A673 (cell line): ENCODE measurements around the gene ZNF432. TPM values are rescaled to one million over a fixed set of nuclear protein-coding genes. Genes with fewer than 3 reads are reported as not detected.
"Not testable (repeated sequence)": the region's sequence is repeated elsewhere in the genome, so short reads cannot be mapped to it uniquely, and the experiment has no call there.

Experiments used
- Bru-seq: library from RNA; stranded (reverse); fragments of 400-500 nt; gene quantifications from one replicate; lab custom pipeline; 2021; lab: Mats Ljungman, UMichigan
- BruChase-seq, 2 experiments: library from RNA; stranded (reverse); fragments of 400-500 nt; gene quantifications; one replicate each; lab custom pipeline; 2021; lab: Mats Ljungman, UMichigan
- BruUV-seq: library from RNA; stranded (reverse); fragments of 400-500 nt; replicated peaks from 2 replicates; lab custom pipeline; 2021; lab: Mats Ljungman, UMichigan
- CTCF ChIA-PET: fragments of 300-600 bp; sonication (Branson Sonifier 250); formaldehyde crosslinking; loops from one replicate; lab custom pipeline; 2022; ENCODE audit warnings: antibody characterized with exemption; lab: Charles Lee
- POLR2A ChIA-PET: fragments of 300-600 bp; sonication (Branson Sonifier 250); formaldehyde crosslinking; loops from one replicate; lab custom pipeline; 2022; ENCODE audit warnings: antibody characterized with exemption; ENCODE audit not compliant: low non-redundant PET; lab: Charles Lee
- DNase-seq: peaks from one replicate; pipeline ENCODE4 v3.0.0-alpha.2; 2015; ENCODE audit warnings: low spot score
- H3K27ac ChIP-seq: fragments of 200-600 bp; sonication (generic); 2 replicates; pipeline ENCODE4 v1.5.1; 2016; ENCODE audit warnings: mixed run types, low read depth, mild to moderate bottlenecking, mixed read lengths, antibody characterized with exemption, low read length; ENCODE audit not compliant: poor library complexity, severe bottlenecking
- H3K27me3 ChIP-seq: fragments of 200-600 bp; sonication (generic); replicated peaks from 2 replicates; pipeline ENCODE4 v1.6.1; 2017; ENCODE audit warnings: mixed run types, low read depth, mild to moderate bottlenecking, mixed read lengths, antibody characterized with exemption, low read length; ENCODE audit not compliant: insufficient read depth, poor library complexity
- H3K36me3 ChIP-seq: fragments of 200-600 bp; sonication (generic); 2 replicates; pipeline ENCODE4 v1.6.1; 2016; ENCODE audit warnings: mixed run types, mild to moderate bottlenecking, mixed read lengths, antibody characterized with exemption, low read length; ENCODE audit not compliant: insufficient read depth, poor library complexity, severe bottlenecking
- H3K4me1 ChIP-seq: fragments of 200-600 bp; sonication (generic); 2 replicates; pipeline ENCODE4 v1.6.1; 2017; ENCODE audit warnings: mixed run types, mild to moderate bottlenecking, mixed read lengths, antibody characterized with exemption, low read length; ENCODE audit not compliant: insufficient read depth, poor library complexity, severe bottlenecking
- H3K4me3 ChIP-seq: fragments of 200-600 bp; sonication (generic); 2 replicates; pipeline ENCODE4 v1.5.1; 2016; ENCODE audit warnings: low read depth, mixed run types, mild to moderate bottlenecking, mixed read lengths, low read length; ENCODE audit not compliant: poor library complexity, severe bottlenecking
- H3K9me3 ChIP-seq: fragments of 200-600 bp; sonication (generic); 2 replicates; pipeline ENCODE4 v1.6.1; 2016; ENCODE audit warnings: mixed run types, low read depth, mild to moderate bottlenecking, mixed read lengths, antibody characterized with exemption, low read length; ENCODE audit not compliant: poor library complexity, severe bottlenecking
- EZH2 ChIP-seq: fragments of 200-600 bp; sonication (generic); IDR thresholded peaks from 2 replicates; pipeline ENCODE4 v1.6.1; 2017; ENCODE audit warnings: borderline replicate concordance, low read depth, mild to moderate bottlenecking, mixed read lengths, antibody characterized with exemption, low read length; ENCODE audit not compliant: poor library complexity, severe bottlenecking
- intact Hi-C: fragments of 100-400 bp; cut with micrococcal nuclease; formaldehyde crosslinking; loops from one replicate; pipeline ENCODE4 v1.10.0; 2022; ENCODE audit not compliant: unreplicated experiment
- long read RNA-seq: library from polyadenylated mRNA; stranded (forward); transcript quantifications from one replicate; pipeline ENCODE4 v2.0.0, GENCODE V29; 2022
- total RNA-seq: library from RNA; stranded (reverse); gene quantifications from 2 replicates; pipeline ENCODE4 v1.2.3, GENCODE V29; 2021
- TF ChIP-seq, protein P1 (sequence below): fragments of 300-800, 200-600 bp; sonication (generic); conservative IDR thresholded peaks from 2 replicates; pipeline ENCODE4 v1.5.1; 2017; ENCODE audit warnings: low read depth, mild to moderate bottlenecking, antibody characterized with exemption, low read length, moderate library complexity, mixed read lengths

The ZNF432 gene
- total RNA-seq (12.6 and 13.2 TPM in 2 replicates), Bru-seq, nascent RNA (percentile 73 among the genes with signal in this experiment), BruChase-seq, experiment 1, labeled RNA remaining after a 2-hour chase (percentile 77 among the genes with signal in this experiment), BruChase-seq, experiment 2, labeled RNA remaining after a 6-hour chase (percentile 65 among the genes with signal in this experiment)
- long read RNA-seq, partial matches to known transcripts, result 1 of 6 reads
- long read RNA-seq, other reads (novel, unspliced or antisense), result 3 of 6 reads

DNA sequence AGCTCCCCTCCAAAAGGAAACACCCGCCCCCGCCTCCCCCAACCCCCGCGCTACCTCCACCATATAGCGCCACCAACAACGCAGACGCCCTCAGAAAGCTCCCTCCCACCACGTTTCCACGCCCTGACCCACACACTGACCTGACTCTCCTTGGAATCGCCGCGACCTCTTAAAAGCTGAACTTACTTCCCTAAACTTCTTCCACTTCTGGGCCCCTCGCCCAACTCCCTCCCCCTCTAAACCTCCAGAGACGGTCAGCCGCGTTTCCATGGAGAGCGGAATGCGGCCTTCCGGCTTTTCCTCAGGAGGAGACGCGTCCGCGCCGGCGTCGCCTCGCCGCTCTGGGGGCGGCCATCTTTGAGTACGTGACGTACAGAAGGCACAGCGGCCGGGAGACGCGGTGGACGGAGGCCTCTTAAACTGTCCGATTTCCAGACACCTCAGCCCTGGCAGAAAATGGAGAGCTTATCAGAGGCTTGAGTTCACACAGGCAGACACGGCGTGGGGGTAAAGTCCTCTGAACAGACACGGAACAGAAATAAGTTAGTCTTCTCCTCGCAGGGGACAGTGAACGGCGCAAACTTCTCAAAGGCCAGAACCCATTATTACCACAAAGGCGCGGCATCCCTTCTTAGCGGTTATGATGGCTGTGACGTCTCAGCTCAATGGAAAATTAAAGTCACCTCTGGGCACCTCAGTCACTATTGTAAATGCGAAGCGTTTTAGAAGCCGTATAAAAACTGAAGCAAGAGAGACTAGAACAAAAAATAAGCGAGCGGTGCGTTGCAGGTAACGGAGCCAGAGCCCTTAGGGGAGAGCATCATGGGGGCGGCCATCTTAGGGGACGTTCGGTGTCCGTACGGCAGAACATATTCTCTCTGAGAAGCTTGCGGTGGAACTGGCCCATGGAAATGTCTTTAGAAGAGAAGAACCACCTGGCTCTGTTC is at the start of gene ZNF432:
ZNF432 (minus strand) TSS at position 284 of the 947 bp plus-strand sequence. CDS start 1,970 bp downstream, outside the sequence.
- POLR2A ChIA-PET, result interaction anchor here (0.5 to 0.6 kb wide), 3 partner anchors 90 to 1117 kb away, joined by 3 to 8 read pairs (median 4); no protein-coding TSS in a partner anchor
- H3K4me3 ChIP-seq, result peak within 1 kb of the TSS; percentile 55
- H3K36me3 ChIP-seq, result peaks cover 32% of the 10 kb centered on the region
- peak; percentile 95 for DNase-seq
- CTCF ChIA-PET, result no interaction called here
- H3K27me3 ChIP-seq, result no peaks in the 10 kb centered on the region
- TSS peak; percentile 93 for BruUV-seq
- no peaks in the 10 kb centered on the region for H3K4me1 ChIP-seq
- intact Hi-C loops, result loop anchor here (2.0 kb wide), 1 partner anchor 20 kb away; the partner anchor contains the start of gene ZNF614
- peaks cover 32% of the 10 kb centered on the region for H3K9me3 ChIP-seq
- TF ChIP-seq, protein P1, sequence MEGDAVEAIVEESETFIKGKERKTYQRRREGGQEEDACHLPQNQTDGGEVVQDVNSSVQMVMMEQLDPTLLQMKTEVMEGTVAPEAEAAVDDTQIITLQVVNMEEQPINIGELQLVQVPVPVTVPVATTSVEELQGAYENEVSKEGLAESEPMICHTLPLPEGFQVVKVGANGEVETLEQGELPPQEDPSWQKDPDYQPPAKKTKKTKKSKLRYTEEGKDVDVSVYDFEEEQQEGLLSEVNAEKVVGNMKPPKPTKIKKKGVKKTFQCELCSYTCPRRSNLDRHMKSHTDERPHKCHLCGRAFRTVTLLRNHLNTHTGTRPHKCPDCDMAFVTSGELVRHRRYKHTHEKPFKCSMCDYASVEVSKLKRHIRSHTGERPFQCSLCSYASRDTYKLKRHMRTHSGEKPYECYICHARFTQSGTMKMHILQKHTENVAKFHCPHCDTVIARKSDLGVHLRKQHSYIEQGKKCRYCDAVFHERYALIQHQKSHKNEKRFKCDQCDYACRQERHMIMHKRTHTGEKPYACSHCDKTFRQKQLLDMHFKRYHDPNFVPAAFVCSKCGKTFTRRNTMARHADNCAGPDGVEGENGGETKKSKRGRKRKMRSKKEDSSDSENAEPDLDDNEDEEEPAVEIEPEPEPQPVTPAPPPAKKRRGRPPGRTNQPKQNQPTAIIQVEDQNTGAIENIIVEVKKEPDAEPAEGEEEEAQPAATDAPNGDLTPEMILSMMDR, result no peak
- TF ChIP-seq EZH2, result no peak
- peak within 1 kb of the TSS; percentile 92 for H3K27ac ChIP-seq

DNA sequence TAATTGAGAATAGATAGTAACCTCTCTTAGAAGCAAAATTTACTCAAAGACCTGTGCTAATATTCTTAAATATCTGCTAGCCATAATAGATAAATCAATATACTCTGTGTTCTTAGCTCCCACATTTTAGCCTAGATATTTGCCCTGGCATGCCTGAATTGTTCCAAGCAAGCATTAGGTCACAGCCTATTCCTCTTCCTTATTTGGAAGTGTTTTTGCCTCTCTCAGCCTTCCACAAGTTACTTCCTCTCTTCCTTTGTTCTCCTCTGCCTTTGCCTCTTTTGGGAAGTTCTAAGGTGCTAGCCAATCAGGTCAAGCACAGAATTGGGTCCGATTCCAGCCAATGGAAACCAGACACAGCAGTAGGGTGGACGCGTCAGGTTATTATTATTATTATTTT is 47.8 kb upstream of the ZNF432 start:
- peak overlapping the region; percentile 80 for H3K4me3 ChIP-seq

DNA sequence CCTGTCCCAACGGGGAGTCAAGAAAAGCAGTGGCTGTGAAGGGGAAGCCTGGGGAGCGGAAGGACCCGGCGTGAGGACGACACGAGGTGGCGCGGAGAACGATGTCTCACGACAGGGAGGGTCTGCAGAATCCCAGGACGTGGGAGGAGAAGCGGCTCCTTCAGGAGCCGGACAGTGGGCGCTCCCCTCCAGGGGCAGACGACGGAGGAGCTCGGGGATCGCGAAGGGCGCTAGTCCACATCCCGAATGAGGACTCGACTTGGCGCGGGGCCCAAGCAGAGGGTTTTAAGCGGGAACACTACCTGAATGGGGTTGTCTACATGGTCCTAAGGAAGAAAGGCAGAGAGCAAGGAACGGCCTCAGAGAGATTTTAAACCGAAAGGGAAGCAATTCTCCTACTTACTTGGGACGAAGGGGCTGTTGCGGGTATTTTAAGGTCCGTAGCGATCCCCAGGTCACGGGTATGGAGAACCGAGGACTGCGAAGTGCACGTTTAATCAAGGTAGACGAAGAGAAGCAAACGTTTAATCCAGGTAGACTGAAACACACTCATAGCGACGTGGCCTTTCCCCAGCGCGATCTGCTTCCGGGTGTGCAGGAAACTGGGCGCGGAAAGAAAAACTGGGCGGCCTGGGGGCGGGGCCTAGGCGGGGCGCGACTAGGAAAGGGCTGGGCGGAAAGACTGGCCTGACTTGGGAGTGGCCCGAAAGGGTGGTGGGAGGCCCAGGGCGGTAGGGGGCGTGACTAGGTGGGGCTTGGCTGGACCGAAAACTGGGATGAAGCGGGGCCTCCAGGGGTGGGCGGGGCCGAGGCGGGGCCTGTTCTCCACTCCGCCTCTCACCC is 46.8 kb upstream of the ZNF432 start, which contains the start of gene ZNF841:
ZNF841 (minus strand) TSS at position 594 of the 843 bp plus-strand sequence. CDS start 10,964 bp downstream, outside the sequence.
- TF ChIP-seq, protein P1, result no peak
- TF ChIP-seq EZH2, result no peak
- TSS peak; percentile 65 for BruUV-seq
- no peaks in the 10 kb centered on the region for H3K27me3 ChIP-seq
- peak within 1 kb of the TSS; percentile 80 for H3K4me3 ChIP-seq
- intact Hi-C loops, result no loop called here
- no peaks in the 10 kb centered on the region for H3K4me1 ChIP-seq
- DNase-seq, result peak; percentile 96
- peak within 1 kb of the TSS; percentile 63 for H3K27ac ChIP-seq
- CTCF ChIA-PET, result no interaction called here
- peaks cover 41% of the 10 kb centered on the region for H3K9me3 ChIP-seq
- peaks cover 9% of the 10 kb centered on the region for H3K36me3 ChIP-seq
- POLR2A ChIA-PET, result no interaction called here

More for the DNA sequence above, 47.8 kb upstream of the ZNF432 start:
- H3K27ac ChIP-seq, BruUV-seq, intact Hi-C loops, CTCF ChIA-PET, DNase-seq, H3K4me1 ChIP-seq, H3K36me3 ChIP-seq, POLR2A ChIA-PET, H3K27me3 ChIP-seq: not testable (repeated sequence)
- peaks cover 45% of the 10 kb centered on the region for H3K9me3 ChIP-seq
